CD4-positive, alpha-beta memory T cell (primary cell): ENCODE data around the gene DUSP8. TPM values are rescaled to one million over a fixed set of nuclear protein-coding genes. Genes with fewer than 3 reads are reported as not detected.

Source experiments
- CTCF ChIA-PET: fragments of 350-600 bp; sonication (Branson Sonifier 250); formaldehyde crosslinking; loops from one replicate; lab custom pipeline; 2021; ENCODE audit warnings: inconsistent platforms; ENCODE audit not compliant: partially characterized antibody; lab: Charles Lee
- POLR2A ChIA-PET: fragments of 350-600 bp; sonication (Branson Sonifier 250); formaldehyde crosslinking; loops from one replicate; lab custom pipeline; 2021; ENCODE audit not compliant: partially characterized antibody; lab: Charles Lee
- DNase-seq, 5 donors: peaks; one replicate each; pipeline versions ENCODE4 v3.0.0 to v3.0.0-alpha.2; 2020 to 2022; ENCODE audit warnings: mixed read lengths in 1 of 5
- H3K27ac ChIP-seq: one replicate; pipeline ENCODE4 v1.7.0; 2013; ENCODE audit warnings: low read depth, low read length
- H3K27me3 ChIP-seq: 2 replicates; pipeline ENCODE4 v1.7.0; 2013; ENCODE audit warnings: mild to moderate bottlenecking, low read length, moderate library complexity; ENCODE audit not compliant: insufficient read depth
- H3K36me3 ChIP-seq: 2 replicates; pipeline ENCODE4 v1.7.0; 2013; ENCODE audit warnings: mild to moderate bottlenecking, low read length, moderate library complexity; ENCODE audit not compliant: insufficient read depth
- H3K4me1 ChIP-seq: 2 replicates; pipeline ENCODE4 v1.7.0; 2013; ENCODE audit warnings: mild to moderate bottlenecking, low read length, moderate library complexity; ENCODE audit not compliant: insufficient read depth
- H3K4me3 ChIP-seq, 2 donors: one replicate each; pipeline ENCODE4 v1.7.0; 2013; ENCODE audit warnings: low read length in 2 of 2, mild to moderate bottlenecking in 1 of 2
- H3K9me3 ChIP-seq, 2 donors: one replicate each; pipeline ENCODE4 v1.7.0; 2013; ENCODE audit warnings: low read length in 2 of 2, control low read depth in 1 of 2; ENCODE audit not compliant: control insufficient read depth in 1 of 2
- H3K27ac Mint-ChIP-seq, 7 donors: one replicate each; pipeline ENCODE4 v1.8.0; 2020 to 2021; ENCODE audit warnings: mixed read lengths in 7 of 7, mild to moderate bottlenecking in 6 of 7, inconsistent platforms in 3 of 7, moderate library complexity in 3 of 7
- H3K27me3 Mint-ChIP-seq, 2 donors: one replicate each; pipeline ENCODE4 v1.8.0; 2020 to 2021; ENCODE audit warnings: mixed read lengths in 2 of 2
- H3K36me3 Mint-ChIP-seq, 2 donors: one replicate each; pipeline ENCODE4 v1.8.0; 2020 to 2021; ENCODE audit warnings: mixed read lengths in 2 of 2, inconsistent platforms in 1 of 2, mild to moderate bottlenecking in 1 of 2
- H3K4me1 Mint-ChIP-seq, 4 donors: one replicate each; pipeline ENCODE4 v1.8.0; 2020 to 2021; ENCODE audit warnings: mixed read lengths in 4 of 4, mild to moderate bottlenecking in 1 of 4
- H3K4me3 Mint-ChIP-seq, 8 donors: one replicate each; pipeline ENCODE4 v1.8.0; 2020 to 2021; ENCODE audit warnings: mixed read lengths in 8 of 8, mild to moderate bottlenecking in 7 of 8, moderate library complexity in 6 of 8, inconsistent platforms in 3 of 8
- H3K9me3 Mint-ChIP-seq, 8 donors: one replicate each; pipeline ENCODE4 v1.8.0; 2020 to 2021; ENCODE audit warnings: mixed read lengths in 8 of 8, mild to moderate bottlenecking in 5 of 8, inconsistent platforms in 3 of 8, moderate library complexity in 1 of 8
- intact Hi-C: fragments of 100-400 bp; cut with micrococcal nuclease; formaldehyde crosslinking; loops from one replicate; pipeline ENCODE4 v1.15.1; 2023
- polyA plus RNA-seq, 2 donors: library from polyadenylated mRNA; unstranded; fragments of 300-500 nt; fragmentation: Illumina TruSeq; gene quantifications; one replicate each; pipeline ENCODE4 v1.2.3, GENCODE V29; 2021
- total RNA-seq, 2 experiments: library from RNA; stranded (reverse); gene quantifications; one replicate each; pipeline ENCODE4 v1.2.3, GENCODE V29; 2021

DUSP8 gene
- total and polyA plus RNA-seq, 4 experiments from 2014 or later = 1.5 to 5.8 (median 5.8) TPM; not detected in 1

GRCh38 chr11:1547467-1548098 is 24.5 kb downstream of the DUSP8 start:
- H3K4me3 ChIP-seq = no peak overlapping the region
- Mint-ChIP-seq H3K4me1 (peaks cover 0 to 10% (median 4%) of the 10 kb centered on the region in 4 donors), H3K27ac (no peak overlapping the region), H3K9me3 (peaks cover 0 to 2% (median 0%) of the 10 kb centered on the region in 8 donors), H3K27me3 (peaks cover 7 to 16% of the 10 kb centered on the region in 2 donors), H3K4me3 (peak overlapping the region in 7 of 8 donors; percentile 25 to 71 (median 54)), H3K36me3 (no peaks in the 10 kb centered on the region)
- DNase-seq = no peak
- no peaks in the 10 kb centered on the region for H3K36me3 ChIP-seq
- POLR2A ChIA-PET = interaction anchor here (1.3 to 3.9 kb wide), 3 partner anchors 10 to 25 kb away, joined by 3 to 54 read pairs (median 3); partner anchors contain the start of gene DUSP8
- H3K27ac ChIP-seq = no peak overlapping the region
- CTCF ChIA-PET = interaction anchor here (0.8 to 3.7 kb wide), 7 partner anchors 9 to 81 kb away, joined by 3 to 54 read pairs (median 5); partner anchors contain the start of gene KRTAP5-5
- peaks cover 12% of the 10 kb centered on the region for H3K27me3 ChIP-seq
- intact Hi-C loops = no loop called here
- H3K9me3 ChIP-seq = no peaks in the 10 kb centered on the region
- H3K4me1 ChIP-seq = peaks cover 16% of the 10 kb centered on the region

- Histone ChIP-seq H3K4me1 (peaks cover 16% of the 10 kb centered on the region), H3K36me3 (no peaks in the 10 kb centered on the region), H3K9me3 (no peaks in the 10 kb centered on the region), H3K27ac (no peak overlapping the region), H3K27me3 (peaks cover 12% of the 10 kb centered on the region), H3K4me3 (no peak overlapping the region)
- ChIA-PET POLR2A (interaction anchor here (0.6 to 3.9 kb wide), 4 partner anchors 9 to 30 kb away, joined by 3 to 54 read pairs (median 3); partner anchors contain the start of gene DUSP8), CTCF (interaction anchor here (0.6 to 3.7 kb wide), 10 partner anchors 9 to 106 kb away, joined by 3 to 54 read pairs (median 4); partner anchors contain the start of gene KRTAP5-5)
- H3K9me3 Mint-ChIP-seq = peaks cover 0 to 2% (median 0%) of the 10 kb centered on the region in 8 donors
- peak in 4 of 5 donors; percentile 40 to 59 (median 52) for DNase-seq
- intact Hi-C loops = loop anchor here (1.0 kb wide), 2 partner anchors 28 to 82 kb away; partner anchors contain the start of gene KRTAP5-5
- H3K4me3 Mint-ChIP-seq = peak overlapping the region in 2 of 8 donors; percentile 31 to 48
- peaks cover 0 to 10% (median 4%) of the 10 kb centered on the region in 4 donors for H3K4me1 Mint-ChIP-seq
- H3K27ac Mint-ChIP-seq = no peak overlapping the region
- peaks cover 7 to 16% of the 10 kb centered on the region in 2 donors for H3K27me3 Mint-ChIP-seq
- H3K36me3 Mint-ChIP-seq = no peaks in the 10 kb centered on the region
Observed at GRCh38 chr11:1546536-1547466, 25.3 kb downstream of the DUSP8 start.

GRCh38 chr11:1546077-1546535 is 26.0 kb downstream of the DUSP8 start:
- ChIA-PET POLR2A (interaction anchor here (1.3 to 3.9 kb wide), 3 partner anchors 8 to 27 kb away, joined by 3 to 54 read pairs (median 3); partner anchors contain the start of gene DUSP8), CTCF (interaction anchor here (0.6 to 3.7 kb wide), 6 partner anchors 10 to 107 kb away, joined by 3 to 54 read pairs (median 6); partner anchors contain the start of gene KRTAP5-5)
- H3K4me1 Mint-ChIP-seq = peaks cover 0 to 10% (median 4%) of the 10 kb centered on the region in 4 donors
- H3K36me3 Mint-ChIP-seq = no peaks in the 10 kb centered on the region
- Histone ChIP-seq H3K4me1 (peaks cover 16% of the 10 kb centered on the region), H3K9me3 (no peaks in the 10 kb centered on the region), H3K36me3 (no peaks in the 10 kb centered on the region), H3K4me3 (no peak overlapping the region), H3K27ac (no peak overlapping the region), H3K27me3 (peaks cover 12% of the 10 kb centered on the region)
- H3K9me3 Mint-ChIP-seq = peaks cover 0 to 4% (median 0%) of the 10 kb centered on the region in 8 donors
- H3K4me3 Mint-ChIP-seq = peak overlapping the region in 2 of 8 donors; percentile 25 to 31
- no peak overlapping the region for H3K27ac Mint-ChIP-seq
- DNase-seq = no peak
- H3K27me3 Mint-ChIP-seq = peaks cover 7 to 16% of the 10 kb centered on the region in 2 donors
- intact Hi-C loops = loop anchor here (1.0 kb wide), 2 partner anchors 28 to 83 kb away; partner anchors contain the start of gene KRTAP5-5

- Mint-ChIP-seq H3K4me3 (peak overlapping the region in 1 of 8 donors; percentile 41), H3K36me3 (no peaks in the 10 kb centered on the region), H3K9me3 (peaks cover 0 to 4% (median 0%) of the 10 kb centered on the region in 8 donors), H3K27ac (no peak overlapping the region), H3K27me3 (peaks cover 7 to 16% of the 10 kb centered on the region in 2 donors), H3K4me1 (peaks cover 0 to 10% (median 4%) of the 10 kb centered on the region in 4 donors)
- H3K4me1 ChIP-seq = peaks cover 16% of the 10 kb centered on the region
- peaks cover 12% of the 10 kb centered on the region for H3K27me3 ChIP-seq
- intact Hi-C loops = no loop called here
- ChIA-PET POLR2A (no interaction called here), CTCF (interaction anchor here (2.2 to 3.7 kb wide), 2 partner anchors 29 to 83 kb away, joined by 12 to 54 read pairs; partner anchors contain the start of gene KRTAP5-5)
- no peaks in the 10 kb centered on the region for H3K9me3 ChIP-seq
- H3K27ac ChIP-seq = no peak overlapping the region
- no peaks in the 10 kb centered on the region for H3K36me3 ChIP-seq
- no peak for DNase-seq
- H3K4me3 ChIP-seq = no peak overlapping the region
Observed at GRCh38 chr11:1545432-1545831, 26.6 kb downstream of the DUSP8 start.

- CTCF ChIA-PET = interaction anchor here (1.8 to 3.7 kb wide), 2 partner anchors 30 to 31 kb away, joined by 5 to 54 read pairs; no protein-coding TSS in a partner anchor
- H3K36me3 Mint-ChIP-seq = no peaks in the 10 kb centered on the region
- Histone ChIP-seq H3K36me3 (no peaks in the 10 kb centered on the region), H3K27me3 (peaks cover 15% of the 10 kb centered on the region), H3K27ac (no peak overlapping the region), H3K4me1 (peaks cover 16% of the 10 kb centered on the region), H3K9me3 (no peaks in the 10 kb centered on the region), H3K4me3 (no peak overlapping the region)
- intact Hi-C loops = no loop called here
- POLR2A ChIA-PET = no interaction called here
- H3K4me3 Mint-ChIP-seq = no peak overlapping the region
- H3K9me3 Mint-ChIP-seq = peaks cover 0 to 4% (median 0%) of the 10 kb centered on the region in 8 donors
- peaks cover 0 to 5% (median 3%) of the 10 kb centered on the region in 4 donors for H3K4me1 Mint-ChIP-seq
- H3K27ac Mint-ChIP-seq = no peak overlapping the region
- peaks cover 7 to 12% of the 10 kb centered on the region in 2 donors for H3K27me3 Mint-ChIP-seq
- DNase-seq = no peak
Observed at GRCh38 chr11:1544536-1544935, 27.5 kb downstream of the DUSP8 start.

GRCh38 chr11:1543606-1544263 is 28.3 kb downstream of the DUSP8 start:
- Mint-ChIP-seq H3K9me3 (peaks cover 0 to 4% (median 0%) of the 10 kb centered on the region in 8 donors), H3K27me3 (peaks cover 5 to 7% of the 10 kb centered on the region in 2 donors), H3K4me3 (no peak overlapping the region), H3K36me3 (no peaks in the 10 kb centered on the region), H3K4me1 (peaks cover 0 to 5% (median 2%) of the 10 kb centered on the region in 4 donors), H3K27ac (no peak overlapping the region)
- peaks cover 15% of the 10 kb centered on the region for H3K27me3 ChIP-seq
- H3K4me3 ChIP-seq = no peak overlapping the region
- no peaks in the 10 kb centered on the region for H3K9me3 ChIP-seq
- no peak for DNase-seq
- H3K36me3 ChIP-seq = no peaks in the 10 kb centered on the region
- POLR2A ChIA-PET = no interaction called here
- CTCF ChIA-PET = interaction anchor here (1.8 kb wide), 1 partner anchor 31 kb away, joined by 5 read pairs; no protein-coding TSS in a partner anchor
- intact Hi-C loops = no loop called here
- H3K4me1 ChIP-seq = peaks cover 16% of the 10 kb centered on the region
- H3K27ac ChIP-seq = no peak overlapping the region
